Liver (tissue), 3 donors: ENCODE measurements around the gene ZNF205.

ENCODE experiments used
- ATF3 ChIP-seq: IDR thresholded peaks from 2 replicates; pipeline ENCODE4 v1.6.1; 2016; ENCODE audit warnings: antibody characterized with exemption
- CTCF ChIP-seq: fragments of 150-350 bp; IDR thresholded peaks from 2 replicates; pipeline ENCODE4 v1.5.1; 2017; ENCODE audit warnings: improper control_type of control experiment, low read depth, low read length; ENCODE audit not compliant: missing input control
- EGR1 ChIP-seq, 2 donors: IDR thresholded peaks; 2 replicates each; pipeline ENCODE4 v1.6.1; 2016 to 2018; ENCODE audit warnings: antibody characterized with exemption in 2 of 2, low read depth in 2 of 2
- HNF4G ChIP-seq: IDR thresholded peaks from 2 replicates; pipeline ENCODE4 v1.6.1; 2016; ENCODE audit warnings: antibody characterized with exemption
- MAX ChIP-seq: IDR thresholded peaks from 2 replicates; pipeline ENCODE4 v1.6.1; 2016; ENCODE audit warnings: antibody characterized with exemption
- YY1 ChIP-seq: IDR thresholded peaks from 2 replicates; pipeline ENCODE4 v1.6.1; 2016; ENCODE audit warnings: antibody characterized with exemption, mild to moderate bottlenecking
- donor health status: healthy.
- donor health status: healthy.

- no peak for TF ChIP-seq CTCF
- TF ChIP-seq MAX = no peak
- TF ChIP-seq EGR1 (IDR thresholded peaks at IDR 0.05; ENCODE audit: low read depth in 2 of 2) = no peak
- no peak for TF ChIP-seq ATF3
- no peak for TF ChIP-seq YY1
- TF ChIP-seq HNF4G = no peak
Measured at GRCh38 chr16:3149193-3149530, 36.8 kb downstream of the ZNF205 start.
